ENCODE results near the gene BUB3. TPM values are rescaled to one million over a fixed set of nuclear protein-coding genes. Genes with fewer than 3 reads are reported as not detected.
A peak's percentile ranks its signal among the peaks of the same experiment; 100 is the strongest.

The BUB3 gene
- total RNA-seq, 1 experiment from 2014 or later, result 291 TPM

DNA sequence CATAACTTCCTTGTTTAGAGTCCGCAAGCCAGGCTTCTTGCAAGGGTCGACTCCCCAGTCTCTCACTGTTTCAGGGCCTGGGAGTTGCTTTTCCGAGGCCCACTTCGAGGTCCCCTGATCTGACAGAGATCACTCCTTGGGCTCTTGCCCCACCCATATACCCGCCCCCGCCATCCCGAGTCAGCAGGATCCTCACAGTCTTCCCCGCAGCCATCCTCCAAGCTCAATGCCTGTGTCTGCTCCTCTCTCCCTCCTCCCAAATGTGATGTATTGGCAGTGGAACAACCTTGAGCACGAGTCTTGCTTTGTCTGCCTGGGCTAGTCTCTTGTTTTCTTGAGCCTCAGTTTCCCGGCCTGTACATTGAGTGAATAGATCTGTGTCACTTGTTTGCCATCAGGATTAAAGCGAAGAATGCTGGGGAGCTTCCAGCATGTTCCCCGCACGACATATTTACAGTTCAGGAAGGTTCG lies 8.6 kb upstream of the BUB3 start:
- Histone ChIP-seq H3K4me1 (ENCODE audit: insufficient read depth, low read length) (0 out of 2 replicates have a peak, but pooled peaks cover 6% of the 10 kb centered on the region), H3K27me3 (ENCODE audit: low read length) (peaks cover 17% of the 10 kb centered on the region), H4K20me1 (ENCODE audit: low read length) (no peaks in the 10 kb centered on the region), H3K36me3 (ENCODE audit: low read depth, low read length) (no peaks in the 10 kb centered on the region), H2AFZ (ENCODE audit: low read length) (peak overlapping the region; percentile 75), H3K9me3 (ENCODE audit: low read length) (no peaks in the 10 kb centered on the region), H3K4me3 (ENCODE audit: low read length) (peak overlapping the region; percentile 52), H3K9ac (ENCODE audit: low read length) (no peak overlapping the region), H3K9me2 (replicated peaks; ENCODE audit: low read length) (no peaks in the 10 kb centered on the region), H3K4me2 (ENCODE audit: low read length) (peak overlapping the region; percentile 78), H3F3A (ENCODE audit: low read length, unreplicated experiment) (no peaks in the 10 kb centered on the region), H3K79me2 (ENCODE audit: low read length) (no peaks in the 10 kb centered on the region), H3K27ac (ENCODE audit: low read length) (no peak overlapping the region)
- CTCF ChIA-PET, result interaction anchor here (0.9 to 1.3 kb wide), 3 partner anchors 139 to 235 kb away, joined by 3 to 5 read pairs (median 5); no protein-coding TSS in a partner anchor
- POLR2A ChIA-PET (ENCODE audit: unreplicated experiment), result interaction anchor here (0.7 kb wide), 1 partner anchor 8 kb away, joined by 3 read pairs; no protein-coding TSS in a partner anchor
- BruUV-seq (replicated peaks), result no TSS peak
- DNase-seq (no peak), ATAC-seq (peak; percentile 14; the same call in 1 of the 2 replicates)
- TF ChIP-seq EZH2 (IDR thresholded peaks at IDR 0.05; ENCODE audit: low read length, unreplicated experiment) (no peak), EZH2phosphoT487 (IDR thresholded peaks at IDR 0.05; ENCODE audit: borderline replicate concordance, low read length) (no peak)
- TF ChIP-seq, protein P1, sequence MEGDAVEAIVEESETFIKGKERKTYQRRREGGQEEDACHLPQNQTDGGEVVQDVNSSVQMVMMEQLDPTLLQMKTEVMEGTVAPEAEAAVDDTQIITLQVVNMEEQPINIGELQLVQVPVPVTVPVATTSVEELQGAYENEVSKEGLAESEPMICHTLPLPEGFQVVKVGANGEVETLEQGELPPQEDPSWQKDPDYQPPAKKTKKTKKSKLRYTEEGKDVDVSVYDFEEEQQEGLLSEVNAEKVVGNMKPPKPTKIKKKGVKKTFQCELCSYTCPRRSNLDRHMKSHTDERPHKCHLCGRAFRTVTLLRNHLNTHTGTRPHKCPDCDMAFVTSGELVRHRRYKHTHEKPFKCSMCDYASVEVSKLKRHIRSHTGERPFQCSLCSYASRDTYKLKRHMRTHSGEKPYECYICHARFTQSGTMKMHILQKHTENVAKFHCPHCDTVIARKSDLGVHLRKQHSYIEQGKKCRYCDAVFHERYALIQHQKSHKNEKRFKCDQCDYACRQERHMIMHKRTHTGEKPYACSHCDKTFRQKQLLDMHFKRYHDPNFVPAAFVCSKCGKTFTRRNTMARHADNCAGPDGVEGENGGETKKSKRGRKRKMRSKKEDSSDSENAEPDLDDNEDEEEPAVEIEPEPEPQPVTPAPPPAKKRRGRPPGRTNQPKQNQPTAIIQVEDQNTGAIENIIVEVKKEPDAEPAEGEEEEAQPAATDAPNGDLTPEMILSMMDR (conservative IDR thresholded peaks at IDR 0.05; ENCODE audit: low read depth, low read length), result no peak
- intact Hi-C loops (cut with micrococcal nuclease), result loop anchor here (1.0 kb wide), 1 partner anchor 235 kb away; no protein-coding TSS in a partner anchor

DNA sequence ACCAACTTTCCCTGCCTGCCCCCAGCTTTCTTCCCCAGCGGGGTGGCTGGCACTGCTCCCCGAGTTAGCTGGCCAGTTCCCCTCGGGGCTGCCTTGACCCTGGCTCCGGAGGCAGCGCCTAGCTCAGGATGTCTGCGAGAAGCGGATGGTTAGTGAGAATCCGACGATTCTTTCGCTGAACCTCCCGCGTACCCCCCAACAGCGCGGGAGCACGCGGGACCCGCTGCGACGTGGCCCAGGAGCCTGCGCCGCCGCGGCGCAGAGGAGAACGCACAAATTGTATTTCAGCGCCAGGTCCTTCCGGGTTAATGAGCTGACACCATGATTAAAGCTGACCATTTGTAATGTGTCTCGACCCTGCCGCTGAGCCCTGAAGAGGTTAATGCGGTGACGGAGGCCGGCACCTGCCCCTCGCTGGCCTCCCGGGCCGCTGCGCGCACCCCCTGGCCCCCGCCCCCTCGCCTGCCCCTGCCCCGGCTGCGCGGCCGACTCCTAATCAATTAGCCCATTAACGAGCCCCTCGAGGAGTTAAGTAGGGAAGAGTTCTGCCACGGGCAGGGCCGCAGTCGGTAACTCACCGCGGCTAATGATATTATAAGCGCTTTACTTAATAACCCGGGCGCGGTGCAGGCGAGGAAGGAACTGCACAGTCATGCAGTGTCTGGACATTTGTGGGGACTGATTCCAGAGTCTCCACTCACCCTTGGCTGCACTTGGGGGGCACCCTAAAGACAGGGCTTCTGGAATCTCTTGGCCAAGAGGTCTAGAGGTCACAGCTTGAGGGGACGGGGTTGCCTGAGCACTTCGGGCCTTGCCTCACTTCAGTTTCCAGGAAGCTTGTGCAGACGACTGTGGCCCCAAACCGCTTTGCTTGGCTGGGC lies 7.9 kb upstream of the BUB3 start:
- ChIA-PET CTCF (no interaction called here), POLR2A (ENCODE audit: unreplicated experiment) (interaction anchor here (0.6 kb wide), 1 partner anchor 1287 kb away, joined by 9 read pairs; no protein-coding TSS in a partner anchor)
- no peak overlapping the region for H3K4me2 ChIP-seq (ENCODE audit: low read length)
- no peaks in the 10 kb centered on the region for H3F3A ChIP-seq (ENCODE audit: low read length, unreplicated experiment)
- no peak for TF ChIP-seq EZH2phosphoT487 (IDR thresholded peaks at IDR 0.05; ENCODE audit: borderline replicate concordance, low read length)
- no peak for TF ChIP-seq EZH2 (IDR thresholded peaks at IDR 0.05; ENCODE audit: low read length, unreplicated experiment)
- TF ChIP-seq, protein P1 (conservative IDR thresholded peaks at IDR 0.05; ENCODE audit: low read depth, low read length), result no peak
- no peak overlapping the region for H3K4me3 ChIP-seq (ENCODE audit: low read length)
- no peaks in the 10 kb centered on the region for H3K36me3 ChIP-seq (ENCODE audit: low read depth, low read length)
- no peaks in the 10 kb centered on the region for H3K79me2 ChIP-seq (ENCODE audit: low read length)
- no TSS peak for BruUV-seq (replicated peaks)
- no peak overlapping the region for H2AFZ ChIP-seq (ENCODE audit: low read length)
- no peaks in the 10 kb centered on the region for H4K20me1 ChIP-seq (ENCODE audit: low read length)
- H3K27me3 ChIP-seq (ENCODE audit: low read length), result peaks cover 10% of the 10 kb centered on the region
- no peaks in the 10 kb centered on the region for H3K9me3 ChIP-seq (ENCODE audit: low read length)
- intact Hi-C loops (cut with micrococcal nuclease), result no loop called here
- 0 out of 2 replicates have a peak, but pooled peaks cover 6% of the 10 kb centered on the region for H3K4me1 ChIP-seq (ENCODE audit: insufficient read depth, low read length)
- no peak for ATAC-seq
- no peak for DNase-seq
- no peaks in the 10 kb centered on the region for H3K9me2 ChIP-seq (replicated peaks; ENCODE audit: low read length)
- H3K27ac ChIP-seq (ENCODE audit: low read length), result no peak overlapping the region
- H3K9ac ChIP-seq (ENCODE audit: low read length), result no peak overlapping the region
